ENCODE measurements around the gene RFNG. TPM values are rescaled to one million over a fixed set of nuclear protein-coding genes. Genes with fewer than 3 reads are reported as not detected.

The RFNG gene
- total and polyA plus RNA-seq, 2 donors (not counting 1 experiment from before 2014, with no cell fraction given): 30.1 to 44.5 TPM

DNA sequence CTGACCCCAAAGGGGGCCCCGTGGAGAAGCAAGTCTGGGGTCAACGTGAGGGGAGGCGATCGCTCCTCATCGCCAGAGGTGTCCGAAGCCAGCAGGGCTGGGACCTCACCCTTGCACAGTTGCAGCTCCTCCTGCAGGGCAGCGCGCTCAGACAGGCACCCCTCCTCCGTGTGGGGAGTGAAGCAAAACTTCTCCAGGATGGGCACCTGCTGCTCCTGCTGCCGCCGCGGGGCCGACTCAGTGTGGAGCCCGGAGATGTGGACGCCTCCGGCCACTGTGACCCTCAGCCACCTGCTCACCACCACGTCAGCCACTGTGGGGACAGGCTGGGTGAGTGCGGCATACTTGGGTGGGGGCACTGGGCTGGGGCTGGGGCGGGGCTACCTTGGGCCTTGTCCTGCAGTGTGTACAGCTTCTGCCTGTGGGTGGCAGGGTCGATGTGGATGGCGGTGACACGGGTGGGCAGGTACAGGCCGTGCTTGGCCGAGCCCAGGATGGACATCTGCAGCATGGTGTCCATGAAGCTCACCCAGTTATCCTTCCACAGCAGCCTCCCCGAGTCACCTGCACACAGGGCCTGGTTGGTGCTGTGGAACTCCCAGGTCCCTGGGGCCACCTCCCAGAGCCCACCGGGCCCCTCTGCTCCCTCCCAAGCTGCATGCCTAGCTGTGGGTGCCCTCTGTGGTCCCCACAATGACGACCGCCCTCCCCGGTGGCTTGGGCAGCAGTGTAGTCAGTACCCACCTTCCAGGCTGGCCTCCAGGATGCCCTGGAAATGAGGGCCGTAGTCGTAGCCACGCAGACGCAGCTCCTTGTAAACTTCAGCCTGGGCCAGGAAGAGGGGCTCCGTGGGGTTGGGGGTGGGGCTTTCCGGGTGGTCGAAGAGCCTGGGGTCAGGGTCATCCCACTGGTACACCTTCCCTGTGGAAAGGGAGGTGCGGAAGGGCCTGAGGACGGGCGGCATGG, 35.6 kb upstream of the RFNG start:
- H3K27me3 Mint-ChIP-seq: no peaks in the 10 kb centered on the region
- no peaks in the 10 kb centered on the region for H3K9me3 ChIP-seq (ENCODE audit: control extremely low read depth in 1 of 3, control insufficient read depth in 2 of 3, insufficient read depth in 1 of 3, low read length in 2 of 3)
- H3K4me3 ChIP-seq (ENCODE audit: control extremely low read depth in 1 of 5, extremely low read depth in 1 of 5, insufficient read depth in 1 of 5, low read depth in 2 of 5, low read length in 4 of 5): no peak overlapping the region
- H3K4me1 Mint-ChIP-seq: no peaks in the 10 kb centered on the region
- DNase-seq: no peak
- TF ChIP-seq, protein P1, sequence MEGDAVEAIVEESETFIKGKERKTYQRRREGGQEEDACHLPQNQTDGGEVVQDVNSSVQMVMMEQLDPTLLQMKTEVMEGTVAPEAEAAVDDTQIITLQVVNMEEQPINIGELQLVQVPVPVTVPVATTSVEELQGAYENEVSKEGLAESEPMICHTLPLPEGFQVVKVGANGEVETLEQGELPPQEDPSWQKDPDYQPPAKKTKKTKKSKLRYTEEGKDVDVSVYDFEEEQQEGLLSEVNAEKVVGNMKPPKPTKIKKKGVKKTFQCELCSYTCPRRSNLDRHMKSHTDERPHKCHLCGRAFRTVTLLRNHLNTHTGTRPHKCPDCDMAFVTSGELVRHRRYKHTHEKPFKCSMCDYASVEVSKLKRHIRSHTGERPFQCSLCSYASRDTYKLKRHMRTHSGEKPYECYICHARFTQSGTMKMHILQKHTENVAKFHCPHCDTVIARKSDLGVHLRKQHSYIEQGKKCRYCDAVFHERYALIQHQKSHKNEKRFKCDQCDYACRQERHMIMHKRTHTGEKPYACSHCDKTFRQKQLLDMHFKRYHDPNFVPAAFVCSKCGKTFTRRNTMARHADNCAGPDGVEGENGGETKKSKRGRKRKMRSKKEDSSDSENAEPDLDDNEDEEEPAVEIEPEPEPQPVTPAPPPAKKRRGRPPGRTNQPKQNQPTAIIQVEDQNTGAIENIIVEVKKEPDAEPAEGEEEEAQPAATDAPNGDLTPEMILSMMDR (IDR thresholded peaks at IDR 0.05): no peak
- no peak for TF ChIP-seq EZH2 (IDR thresholded peaks at IDR 0.05; ENCODE audit: borderline replicate concordance, insufficient read depth, low read depth, low read length, poor library complexity, severe bottlenecking)
- no peaks in the 10 kb centered on the region for H3K27me3 ChIP-seq (replicated peaks in 1 of 4; ENCODE audit: control extremely low read depth in 1 of 4, control insufficient read depth in 3 of 4, insufficient read depth in 4 of 4, low read length in 3 of 4)
- no peaks in the 10 kb centered on the region for H3K4me1 ChIP-seq (ENCODE audit: control insufficient read depth in 2 of 2, insufficient read depth in 2 of 2, low read length in 2 of 2)
- H3K4me2 ChIP-seq (replicated peaks; ENCODE audit: low read depth, low read length, poor library complexity, severe bottlenecking): no peak overlapping the region
- no peak overlapping the region for H2AFZ ChIP-seq (ENCODE audit: insufficient read depth, low read depth, low read length, poor library complexity, severe bottlenecking)
- CTCF ChIA-PET: no interaction called here
- H3K27ac ChIP-seq (ENCODE audit: low read length in 2 of 2): no peak overlapping the region
- intact Hi-C loops (cut with micrococcal nuclease): no loop called here
- H3K9ac ChIP-seq (ENCODE audit: low read length): no peak overlapping the region
- peaks cover 0 to 73% of the 10 kb centered on the region in 2 experiments for H3K36me3 ChIP-seq (replicated peaks in 1 of 2; ENCODE audit: control extremely low read depth in 1 of 2, control insufficient read depth in 1 of 2, extremely low read depth in 1 of 2, insufficient read depth in 2 of 2, low read length in 1 of 2)
- H3K4me3 Mint-ChIP-seq: no peak overlapping the region
- WGBS (ENCODE audit: insufficient coverage): 95% methylated on average over 39 of the region's 39 CpGs
- H3K27ac Mint-ChIP-seq: no peak overlapping the region
- H3K79me2 ChIP-seq (ENCODE audit: control insufficient read depth, insufficient read depth, low read length): no peaks in the 10 kb centered on the region
- no peaks in the 10 kb centered on the region for H3K9me3 Mint-ChIP-seq (ENCODE audit: insufficient read depth)
- H4K20me1 ChIP-seq (ENCODE audit: control insufficient read depth, insufficient read depth, low read length, poor library complexity, severe bottlenecking): no peaks in the 10 kb centered on the region
- no peak for ATAC-seq (ENCODE audit: low read depth)
- POLR2A ChIA-PET: no interaction called here
